Esophagus muscularis mucosa (tissue), 4 donors: Measurements from ENCODE around the gene SCAANT1.

Experiments used
- EP300 ChIP-seq: sonication (generic); formaldehyde crosslinking; IDR thresholded peaks from one replicate; pipeline ENCODE4 v1.6.1; 2017; ENCODE audit warnings: antibody characterized with exemption
- POLR2AphosphoS5 ChIP-seq, 2 donors: sonication (generic); formaldehyde crosslinking; IDR thresholded peaks; one replicate each; pipeline ENCODE4 v1.6.1; 2017; ENCODE audit warnings: antibody characterized with exemption in 2 of 2
- TF ChIP-seq, protein P1 (sequence below), 3 experiments: fragments of 200-600 bp in 2 of 3; fragments of 450-650 bp in 1 of 3; sonication (generic) in 2 of 3; IDR thresholded peaks; one replicate each; pipeline ENCODE4 v1.5.1; 2017 to 2019; ENCODE audit warnings: antibody characterized with exemption in 3 of 3, mild to moderate bottlenecking in 2 of 3, moderate library complexity in 1 of 3

DNA sequence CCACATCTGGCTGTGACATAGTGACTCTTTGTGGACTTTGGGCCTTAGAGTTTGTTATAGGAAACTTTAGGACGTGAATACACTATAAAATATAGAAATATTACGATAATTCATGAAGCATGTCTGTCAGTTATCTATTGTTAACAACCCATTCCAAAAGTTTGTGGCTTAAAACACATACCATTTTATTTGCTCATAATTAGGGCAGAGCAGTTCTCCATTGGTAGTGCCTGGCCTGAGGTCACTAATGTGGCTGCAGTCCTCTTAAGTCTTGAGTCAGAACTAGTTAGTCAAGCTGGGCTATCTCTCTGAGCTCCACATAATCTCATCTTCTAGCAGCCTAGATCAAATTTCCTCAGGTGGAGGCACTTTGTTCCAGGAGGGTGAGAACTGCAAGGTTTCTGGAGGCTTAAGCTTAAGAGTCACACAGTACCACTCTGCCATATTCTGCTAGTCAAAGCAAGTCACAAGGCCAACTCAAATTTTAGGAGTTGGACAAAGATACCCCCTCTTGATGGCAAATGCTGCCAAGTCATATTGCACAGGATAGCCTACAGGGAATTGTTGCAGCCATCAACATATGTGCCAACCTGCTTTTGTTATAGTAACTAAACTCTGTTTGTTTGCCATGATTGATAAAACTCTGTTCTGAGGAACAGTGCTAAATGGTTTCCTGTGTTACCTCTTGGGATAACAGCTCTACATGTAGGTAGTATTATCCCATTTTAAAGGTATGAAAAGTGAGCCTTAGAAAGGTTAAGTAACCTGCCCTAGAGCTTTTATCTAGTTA is 39.9 kb downstream of the SCAANT1 start:
- TF ChIP-seq, protein P1, sequence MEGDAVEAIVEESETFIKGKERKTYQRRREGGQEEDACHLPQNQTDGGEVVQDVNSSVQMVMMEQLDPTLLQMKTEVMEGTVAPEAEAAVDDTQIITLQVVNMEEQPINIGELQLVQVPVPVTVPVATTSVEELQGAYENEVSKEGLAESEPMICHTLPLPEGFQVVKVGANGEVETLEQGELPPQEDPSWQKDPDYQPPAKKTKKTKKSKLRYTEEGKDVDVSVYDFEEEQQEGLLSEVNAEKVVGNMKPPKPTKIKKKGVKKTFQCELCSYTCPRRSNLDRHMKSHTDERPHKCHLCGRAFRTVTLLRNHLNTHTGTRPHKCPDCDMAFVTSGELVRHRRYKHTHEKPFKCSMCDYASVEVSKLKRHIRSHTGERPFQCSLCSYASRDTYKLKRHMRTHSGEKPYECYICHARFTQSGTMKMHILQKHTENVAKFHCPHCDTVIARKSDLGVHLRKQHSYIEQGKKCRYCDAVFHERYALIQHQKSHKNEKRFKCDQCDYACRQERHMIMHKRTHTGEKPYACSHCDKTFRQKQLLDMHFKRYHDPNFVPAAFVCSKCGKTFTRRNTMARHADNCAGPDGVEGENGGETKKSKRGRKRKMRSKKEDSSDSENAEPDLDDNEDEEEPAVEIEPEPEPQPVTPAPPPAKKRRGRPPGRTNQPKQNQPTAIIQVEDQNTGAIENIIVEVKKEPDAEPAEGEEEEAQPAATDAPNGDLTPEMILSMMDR (IDR thresholded peaks at IDR 0.05) = no peak
- TF ChIP-seq POLR2AphosphoS5 (IDR thresholded peaks at IDR 0.05) = no peak
- TF ChIP-seq EP300 = no peak
